Amygdala (tissue), 56 donors: ENCODE measurements around the gene CASP5.
A peak's percentile ranks its signal among the peaks of the same experiment; 100 is the strongest.

Source experiments
- DNase-seq, 56 donors: peaks; one replicate each; lab custom pipeline; 2025; lab: John Stamatoyannopoulos, UW

Gene CASP5

DNA sequence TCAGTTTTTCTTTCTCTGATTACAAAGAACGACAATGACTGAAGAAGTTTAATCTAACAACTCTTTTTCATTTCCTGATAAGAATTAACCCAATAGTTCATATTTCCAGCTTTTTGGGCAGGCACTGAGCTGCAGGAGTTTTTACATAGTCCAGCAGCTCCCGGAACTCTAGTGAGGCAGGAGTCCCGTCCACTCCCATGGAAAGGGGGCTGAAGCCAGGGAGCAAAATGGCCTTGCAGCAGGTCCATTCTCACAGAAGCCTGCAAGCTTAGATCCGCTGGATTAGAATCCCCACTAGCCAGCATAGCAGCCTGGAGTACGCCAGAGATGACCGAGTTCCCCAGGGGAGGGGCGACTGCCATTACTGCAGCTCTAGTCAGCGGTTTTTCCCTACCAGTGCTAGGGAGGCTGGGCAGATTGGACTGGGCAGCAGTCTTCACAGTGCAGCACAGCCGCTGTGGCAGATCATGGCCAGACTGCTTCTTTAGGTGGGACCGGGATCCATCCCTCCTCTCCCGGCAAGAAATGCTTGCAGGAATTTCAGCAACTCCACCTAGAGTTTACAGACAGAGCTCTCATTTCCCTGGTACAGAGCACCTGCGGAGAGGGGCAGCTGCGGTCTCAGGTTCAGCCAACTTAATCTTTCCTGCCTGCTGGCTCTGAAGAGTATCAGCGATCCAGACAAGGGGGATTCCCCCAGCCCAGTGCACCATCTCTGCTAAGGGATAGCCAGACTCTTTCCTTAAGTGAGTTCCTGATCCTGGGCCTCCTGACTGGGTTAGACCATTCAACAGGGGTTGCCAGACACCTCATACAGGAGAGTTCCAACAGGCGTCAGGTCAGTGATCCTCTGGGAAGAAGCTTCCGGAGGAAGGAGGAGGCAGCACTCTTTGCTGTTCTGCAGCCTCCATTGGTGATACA, 53.9 kb downstream of the CASP5 start:
- DNase-seq: peak in 1 of 56 donors; percentile 1

DNA sequence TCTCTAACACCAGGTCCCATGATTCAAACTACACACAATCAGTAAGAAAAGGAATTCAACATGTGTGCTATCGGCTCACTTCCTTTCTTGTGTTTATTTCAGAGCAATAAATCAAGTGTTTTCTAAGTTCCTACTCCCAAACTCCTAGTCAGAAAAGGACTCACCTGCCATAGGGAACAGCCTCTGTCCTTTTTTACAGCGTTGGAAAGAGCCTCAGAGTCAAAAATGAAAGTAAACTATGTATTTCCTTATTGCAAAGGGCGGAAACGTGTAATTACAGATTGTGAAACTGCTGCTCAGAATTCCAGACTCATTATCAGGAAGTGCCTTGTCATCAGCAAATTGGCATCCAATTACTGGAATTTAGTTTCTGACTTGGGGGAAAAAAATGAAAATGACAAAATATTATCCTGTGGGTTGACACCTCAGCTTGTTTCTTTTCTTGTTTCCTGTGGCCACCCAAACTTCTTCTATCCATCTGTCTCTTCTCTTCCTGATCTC, 54.6 kb downstream of the CASP5 start, which contains the start of gene CASP4:
Gene CASP4 (minus strand): TSS at position 220 of the 501 bp plus-strand sequence. CDS start 49 bp downstream, at position 171.
- DNase-seq: no peak

DNA sequence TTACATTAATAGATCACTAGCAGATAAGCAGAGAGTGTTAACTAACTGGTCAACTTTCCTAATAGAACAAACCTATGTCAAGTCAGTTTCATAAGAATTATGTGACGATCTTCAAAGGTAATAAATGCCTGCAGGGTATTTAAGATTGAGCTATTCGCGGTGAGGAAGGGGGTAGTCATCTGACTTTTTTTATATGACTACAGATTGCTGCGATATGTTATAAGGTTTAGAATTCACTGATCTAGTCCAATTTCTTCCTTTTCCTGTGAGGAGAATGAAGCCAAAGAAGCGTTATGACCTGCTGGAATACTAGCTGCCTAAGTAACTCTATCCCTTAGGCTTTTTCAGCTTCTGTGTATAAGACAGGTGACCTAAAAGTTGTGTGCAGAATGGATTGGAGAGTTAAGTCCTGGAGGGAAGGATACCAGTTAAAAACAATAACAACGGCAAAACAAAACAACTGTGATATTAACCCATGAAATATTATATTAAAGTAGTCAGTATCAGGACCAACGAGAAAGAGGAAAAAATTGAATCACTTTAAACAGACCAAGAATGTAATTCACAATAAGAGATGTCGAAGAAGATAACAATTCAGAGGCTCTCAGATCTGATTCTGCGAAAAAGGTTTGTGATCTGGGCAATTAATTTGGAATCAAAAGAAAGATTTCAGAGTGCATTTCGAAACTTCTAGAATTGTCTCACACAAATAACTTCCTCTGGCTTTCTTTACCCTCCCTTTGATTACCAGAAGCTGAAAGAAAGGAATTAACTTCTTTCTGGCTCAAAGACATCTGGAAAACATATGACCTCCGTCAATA, 55.2 kb downstream of the CASP5 start:
- no peak for DNase-seq

GRCh38 chr11:104965735-104966134, 57.2 kb downstream of the CASP5 start:
- no peak for DNase-seq

DNA sequence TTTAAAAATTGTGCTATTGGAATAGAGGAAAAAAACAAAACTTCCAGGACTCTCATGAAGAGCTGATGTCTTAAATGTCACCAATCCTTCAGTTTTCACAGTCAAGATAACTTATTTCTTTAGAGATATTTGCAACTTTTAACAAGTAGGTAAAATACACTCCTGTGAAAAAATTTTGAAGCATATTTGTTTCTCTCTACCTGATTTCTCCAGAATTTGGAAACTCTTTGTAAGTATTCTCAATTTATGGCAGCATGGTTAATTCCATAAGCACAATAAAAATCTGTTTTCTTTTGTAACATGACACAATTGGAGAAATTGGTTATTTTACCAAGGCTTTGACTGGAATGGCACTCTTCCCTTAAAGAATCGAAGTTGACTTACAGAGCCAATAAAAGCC, 58.7 kb downstream of the CASP5 start:
- DNase-seq: no peak

DNA sequence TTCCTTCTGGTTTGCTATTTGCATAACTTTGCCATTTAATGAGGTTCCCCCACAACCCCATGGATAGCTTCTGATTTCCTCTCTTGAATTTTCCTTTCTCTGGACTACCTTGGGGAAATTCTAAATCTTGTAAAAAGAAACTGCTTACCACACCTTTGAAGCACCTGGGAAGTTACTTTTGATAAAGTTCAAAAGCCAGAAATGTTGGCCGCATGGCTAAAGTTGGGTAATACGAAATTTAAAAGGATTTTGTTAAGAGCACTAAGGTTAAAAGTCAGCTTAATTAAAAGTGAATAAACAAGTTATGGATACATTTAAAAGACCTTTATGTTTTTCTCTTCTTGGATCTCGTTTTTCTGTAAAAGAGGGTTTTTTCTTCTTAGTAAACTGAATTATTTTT, 60.1 kb downstream of the CASP5 start:
- DNase-seq: no peak

GRCh38 chr11:104957280-104957679, 65.7 kb downstream of the CASP5 start:
- DNase-seq: no peak

DNA sequence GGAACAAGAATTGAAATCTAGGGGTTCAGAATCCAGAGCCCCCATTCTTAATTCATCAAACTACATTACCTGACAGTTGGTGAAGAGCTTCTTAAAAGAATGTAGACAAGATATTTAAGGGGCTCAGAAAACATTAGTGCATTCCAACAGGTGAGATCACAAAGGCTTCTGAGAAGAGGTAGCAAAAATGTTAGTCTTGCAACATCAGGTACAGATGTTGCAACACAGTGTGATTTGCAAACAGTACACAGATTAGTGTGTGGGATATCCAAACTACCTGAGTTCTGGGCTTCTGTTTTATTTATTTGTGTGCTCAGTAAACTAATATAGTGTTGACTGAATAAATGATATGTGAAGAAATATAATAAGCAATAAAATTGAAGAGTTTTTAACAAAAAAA, 66.4 kb downstream of the CASP5 start:
- no peak for DNase-seq

GRCh38 chr11:104946907-104947306, 76.1 kb downstream of the CASP5 start:
- no peak for DNase-seq
